ENCODE data around the gene GPBAR1. TPM values are rescaled to one million over a fixed set of nuclear protein-coding genes. Genes with fewer than 3 reads are reported as not detected.
"Not testable (repeated sequence)": the region's sequence is repeated elsewhere in the genome, so short reads cannot be mapped to it uniquely, and the experiment has no call there.

Gene GPBAR1
- total RNA-seq, 2 donors from 2014 or later, result 0.46 to 0.88 TPM

DNA sequence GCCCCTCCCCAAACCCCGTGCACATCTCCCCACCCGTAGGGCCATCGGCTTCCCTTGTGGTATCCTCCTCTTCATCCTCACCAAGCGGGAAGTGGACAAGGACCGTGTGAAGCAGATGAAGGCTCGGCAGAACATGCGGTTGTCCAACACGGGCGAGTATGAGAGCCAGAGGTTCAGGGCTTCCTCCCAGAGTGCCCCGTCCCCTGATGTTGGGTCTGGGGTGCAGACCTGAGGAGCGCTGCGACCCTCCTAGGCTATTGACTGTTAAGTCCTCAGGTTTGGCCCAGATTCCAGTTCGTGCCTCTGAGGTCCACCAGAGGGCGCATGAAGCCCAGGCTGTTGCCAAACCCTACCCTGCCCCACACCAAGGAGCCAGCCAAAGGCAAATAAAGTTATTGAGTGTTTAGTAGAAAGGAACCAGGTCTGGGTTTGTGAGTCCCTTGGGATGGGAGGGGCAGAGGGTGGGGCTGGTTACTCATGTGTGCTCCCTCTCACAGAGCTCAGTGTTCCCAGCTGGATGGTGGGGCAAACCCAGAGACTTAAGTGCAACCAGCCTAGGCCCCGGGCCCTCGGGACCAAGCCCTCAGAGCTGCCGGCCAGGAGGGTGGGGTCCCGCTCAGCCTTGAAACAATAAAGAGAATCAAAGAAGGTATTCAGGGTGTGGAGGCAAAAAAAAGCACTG, 11.9 kb downstream of the GPBAR1 start:
- no peaks in the 10 kb centered on the region for H3K9me3 Mint-ChIP-seq
- ATAC-seq (peak in 1 of 2 donors; percentile 9), DNase-seq (ENCODE audit: low spot score in 2 of 2) (peak; percentile 75)
- H3K36me3 Mint-ChIP-seq, result peaks cover 7 to 12% of the 10 kb centered on the region in 2 donors
- no peak overlapping the region for H3K27ac Mint-ChIP-seq

DNA sequence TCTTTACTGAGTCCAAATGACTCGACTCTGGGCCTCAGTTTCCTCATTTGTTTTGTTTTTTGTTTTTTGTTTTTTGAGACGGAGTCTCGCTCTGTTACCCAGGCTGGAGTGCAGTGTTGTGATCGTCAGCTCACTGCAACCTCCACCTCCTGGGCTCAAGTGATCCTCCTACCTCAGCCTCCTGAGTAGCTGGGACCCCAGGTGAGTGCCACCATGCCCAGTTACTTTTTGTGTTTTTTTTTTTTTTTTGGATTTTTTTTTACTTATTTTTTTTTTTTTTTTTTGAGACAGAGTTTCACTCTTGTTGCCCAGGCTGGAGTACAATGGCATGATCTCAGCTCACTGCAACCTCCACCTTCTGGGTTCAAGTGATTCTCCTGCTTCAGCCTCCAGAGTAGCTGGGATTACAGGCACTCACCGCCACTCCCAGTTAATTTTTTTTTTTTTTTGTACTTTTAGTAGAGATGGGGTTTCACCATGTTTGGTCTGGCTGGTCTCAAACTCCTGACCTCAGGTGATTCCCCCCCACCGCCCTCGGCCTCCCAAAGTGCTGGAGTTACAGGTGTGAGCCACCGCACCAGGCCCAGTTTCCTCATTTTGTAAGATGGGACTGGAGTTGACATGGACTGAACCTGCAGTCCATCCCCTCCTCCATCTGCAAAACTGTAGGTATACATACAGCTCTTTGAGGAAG, 12.5 kb downstream of the GPBAR1 start:
- not testable (repeated sequence) for H3K9me3 Mint-ChIP-seq
- Mint-ChIP-seq H3K36me3 (peaks cover 7 to 12% of the 10 kb centered on the region in 2 donors), H3K27ac (peak overlapping the region in 1 of 2 donors; percentile 74)

DNA sequence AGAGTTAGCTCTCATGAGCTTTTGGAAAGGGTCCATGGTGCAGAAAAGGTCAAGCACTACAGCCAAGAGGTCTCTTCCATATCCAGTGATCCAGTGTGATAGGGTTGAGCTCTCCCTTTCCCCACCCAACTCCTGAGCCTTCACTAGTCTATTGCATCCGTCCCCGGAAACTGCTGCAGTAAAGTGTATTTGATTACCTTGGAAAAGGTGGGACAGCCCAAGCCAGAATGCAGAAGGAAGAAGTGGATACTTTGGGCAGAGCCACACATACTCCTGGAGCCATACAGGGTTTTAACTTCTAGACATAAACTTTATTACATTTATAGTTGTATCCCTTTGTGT, 13.1 kb downstream of the GPBAR1 start:
- Mint-ChIP-seq H3K27ac (peak overlapping the region in 1 of 2 donors; percentile 74), H3K36me3 (peaks cover 7 to 12% of the 10 kb centered on the region in 2 donors), H3K9me3 (no peaks in the 10 kb centered on the region)
- no peak for DNase-seq (ENCODE audit: low spot score in 2 of 2)
- no peak for ATAC-seq

More for the DNA sequence above, 12.5 kb downstream of the GPBAR1 start:
- not testable (repeated sequence) for ATAC-seq; DNase-seq (ENCODE audit: low spot score in 2 of 2)

DNA sequence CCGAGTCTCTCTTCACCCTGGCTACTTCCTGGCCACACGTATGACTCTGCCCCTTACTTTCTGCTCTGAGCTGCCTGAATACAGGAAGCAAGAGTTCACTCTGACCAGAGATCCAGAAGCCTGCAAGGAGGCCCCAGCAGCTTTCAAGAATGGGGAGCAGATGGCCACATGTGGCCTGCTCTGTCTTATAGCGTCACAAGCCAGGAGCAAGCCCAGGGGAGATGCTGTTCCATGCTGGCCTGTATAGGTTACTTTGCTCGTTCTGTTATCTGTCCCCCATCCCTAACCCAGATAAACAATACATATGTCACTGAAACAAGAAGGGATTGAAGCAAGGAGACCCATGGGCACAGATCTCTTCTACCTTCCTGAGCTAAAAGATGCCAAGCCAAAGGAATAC, 13.8 kb downstream of the GPBAR1 start:
- Mint-ChIP-seq H3K9me3 (no peaks in the 10 kb centered on the region), H3K36me3 (peaks cover 1 to 7% of the 10 kb centered on the region in 2 donors), H3K27ac (peak overlapping the region; percentile 13 to 74)
- DNase-seq (ENCODE audit: low spot score in 2 of 2), result no peak
- ATAC-seq, result no peak

DNA sequence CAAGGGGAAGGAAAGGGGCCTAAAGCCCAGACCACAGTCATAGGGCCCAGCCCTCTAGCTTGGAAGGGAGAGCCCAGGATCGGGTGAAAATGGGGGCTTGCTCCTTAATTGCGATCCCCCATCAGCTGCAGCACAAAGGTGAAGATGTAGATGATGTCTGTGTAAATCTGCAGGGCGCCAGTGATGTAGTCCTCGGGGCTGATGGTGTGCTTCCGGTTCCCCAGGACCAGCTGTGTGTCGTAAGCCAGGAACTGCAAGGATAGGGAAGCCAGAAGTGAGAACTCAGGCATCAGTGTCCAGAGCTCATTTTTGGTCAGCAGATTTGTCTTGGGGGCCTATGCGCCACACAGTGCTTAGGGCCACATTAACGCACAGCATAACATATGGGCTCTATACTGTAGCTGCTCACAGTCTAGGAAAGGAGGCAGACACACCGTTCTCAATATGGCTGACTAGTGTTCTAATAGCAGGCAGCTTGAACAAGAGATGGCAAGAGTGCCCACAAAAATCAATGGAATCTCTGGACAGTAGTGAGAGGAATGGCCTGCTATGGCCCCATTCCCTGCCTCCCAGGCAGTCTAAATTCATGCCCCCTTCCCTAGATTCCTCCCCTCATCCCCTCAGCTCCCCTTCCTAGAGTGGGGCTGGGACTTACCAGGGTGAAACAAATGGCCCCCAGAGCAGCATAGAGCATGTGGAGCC, 14.7 kb downstream of the GPBAR1 start:
- H3K9me3 Mint-ChIP-seq, result no peaks in the 10 kb centered on the region
- ATAC-seq (no peak), DNase-seq (ENCODE audit: low spot score in 2 of 2) (no peak)
- H3K36me3 Mint-ChIP-seq, result no peaks in the 10 kb centered on the region
- peak overlapping the region; percentile 7 to 72 for H3K27ac Mint-ChIP-seq

DNA sequence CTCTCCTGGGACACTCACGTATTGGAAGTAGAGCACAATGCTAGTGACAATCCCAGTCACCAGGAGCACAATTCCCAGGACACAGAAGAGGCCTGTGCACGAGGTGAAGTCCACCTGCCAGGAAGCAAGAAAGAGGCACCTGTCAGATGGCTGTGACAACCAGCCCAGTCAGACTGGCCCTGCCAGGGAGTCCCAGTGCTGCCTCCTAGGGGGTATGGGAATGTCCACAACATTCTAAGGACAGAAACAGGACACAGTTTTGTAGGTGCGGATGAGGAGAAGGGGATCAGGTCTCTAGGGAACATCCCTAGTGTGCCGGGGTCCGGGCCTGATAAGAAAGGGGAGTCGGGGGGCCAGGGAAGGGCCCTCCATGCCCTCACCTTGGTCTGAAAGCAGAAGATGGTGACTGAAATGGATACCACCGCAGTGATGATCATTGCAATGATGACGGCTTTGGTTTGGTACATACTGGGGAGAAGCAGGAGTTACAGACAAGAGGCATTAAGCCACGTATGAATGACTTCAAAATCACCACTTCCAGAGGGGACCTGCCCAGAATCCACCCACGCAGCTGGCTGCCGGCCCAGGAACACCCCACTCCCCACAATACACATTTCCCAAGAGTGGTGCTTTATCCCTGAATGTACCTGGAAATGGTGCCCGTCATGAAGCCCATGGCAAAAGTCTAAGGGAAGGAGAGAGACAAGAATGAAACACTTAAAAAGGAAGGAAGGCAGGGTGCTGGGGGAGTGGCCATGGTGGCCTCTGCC, 16.4 kb downstream of the GPBAR1 start:
- H3K36me3 Mint-ChIP-seq, result no peaks in the 10 kb centered on the region
- no peaks in the 10 kb centered on the region for H3K9me3 Mint-ChIP-seq
- peak overlapping the region; percentile 7 to 83 for H3K27ac Mint-ChIP-seq
- ATAC-seq, result no peak
- no peak for DNase-seq (ENCODE audit: low spot score in 2 of 2)

DNA sequence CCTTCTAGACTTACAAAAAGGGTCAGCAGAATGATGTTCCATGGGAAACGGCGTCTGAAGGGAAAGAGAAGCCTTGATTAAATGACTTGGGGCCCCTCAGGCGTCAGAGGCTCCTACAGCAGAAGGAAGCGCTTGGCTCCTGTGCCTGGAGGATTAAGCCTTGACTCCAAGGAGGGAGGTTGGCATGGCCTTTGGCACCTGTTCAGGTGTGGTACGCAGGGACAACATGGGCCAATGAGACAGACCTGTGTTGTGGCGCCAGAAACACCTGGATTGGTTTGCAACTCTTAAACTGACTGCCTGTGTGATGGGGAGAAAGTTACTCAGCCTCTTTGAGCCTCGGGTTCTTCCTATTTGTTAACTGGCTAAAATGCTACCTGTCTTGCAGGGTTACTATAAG, 17.1 kb downstream of the GPBAR1 start:
- peak overlapping the region in 1 of 2 donors; percentile 18 for H3K27ac Mint-ChIP-seq
- no peaks in the 10 kb centered on the region for H3K36me3 Mint-ChIP-seq
- DNase-seq (ENCODE audit: low spot score in 2 of 2) (no peak), ATAC-seq (no peak)
- no peaks in the 10 kb centered on the region for H3K9me3 Mint-ChIP-seq

DNA sequence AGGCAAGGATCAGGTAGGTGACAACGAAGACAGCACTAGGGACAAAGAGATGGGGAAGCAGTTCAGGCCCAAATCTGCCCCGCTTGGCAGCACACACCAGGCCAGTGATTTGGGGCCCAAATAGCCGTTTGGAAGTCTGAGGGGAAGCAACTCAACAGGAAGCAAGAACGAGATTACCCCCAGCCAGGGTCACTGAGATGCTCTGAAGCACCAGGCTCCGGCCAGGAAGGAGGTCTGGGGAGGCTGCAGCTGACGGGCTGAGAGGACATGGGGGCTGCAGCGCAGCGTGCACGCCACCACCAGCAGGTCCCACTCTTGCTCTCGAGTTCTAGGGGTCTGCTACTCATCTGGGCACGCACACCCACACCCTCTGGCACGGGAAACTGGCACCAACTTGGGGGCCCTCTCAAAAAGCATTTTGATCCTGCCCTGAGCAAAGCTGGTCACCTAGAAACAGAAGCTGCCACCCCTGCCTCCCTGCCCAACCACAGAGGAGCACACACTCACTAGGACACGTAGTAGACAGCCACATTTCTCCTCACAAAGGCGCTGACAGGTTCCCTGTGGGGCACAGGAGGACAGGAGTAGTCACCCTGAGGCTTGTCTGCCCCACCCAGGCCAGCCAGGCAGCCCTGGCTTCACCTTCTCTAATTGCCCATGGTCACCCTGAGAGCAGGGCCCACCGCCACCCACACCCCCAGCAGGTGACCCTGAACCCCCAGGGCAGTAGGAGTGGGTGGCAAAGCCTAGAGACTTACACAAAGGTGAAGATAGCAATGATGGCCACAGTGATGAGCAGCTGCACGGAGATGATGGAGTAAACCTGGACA, 17.9 kb downstream of the GPBAR1 start:
- H3K27ac Mint-ChIP-seq, result peak overlapping the region; percentile 18 to 40
- H3K36me3 Mint-ChIP-seq, result no peaks in the 10 kb centered on the region
- no peaks in the 10 kb centered on the region for H3K9me3 Mint-ChIP-seq
- no peak for ATAC-seq
- no peak for DNase-seq (ENCODE audit: low spot score in 2 of 2)

DNA sequence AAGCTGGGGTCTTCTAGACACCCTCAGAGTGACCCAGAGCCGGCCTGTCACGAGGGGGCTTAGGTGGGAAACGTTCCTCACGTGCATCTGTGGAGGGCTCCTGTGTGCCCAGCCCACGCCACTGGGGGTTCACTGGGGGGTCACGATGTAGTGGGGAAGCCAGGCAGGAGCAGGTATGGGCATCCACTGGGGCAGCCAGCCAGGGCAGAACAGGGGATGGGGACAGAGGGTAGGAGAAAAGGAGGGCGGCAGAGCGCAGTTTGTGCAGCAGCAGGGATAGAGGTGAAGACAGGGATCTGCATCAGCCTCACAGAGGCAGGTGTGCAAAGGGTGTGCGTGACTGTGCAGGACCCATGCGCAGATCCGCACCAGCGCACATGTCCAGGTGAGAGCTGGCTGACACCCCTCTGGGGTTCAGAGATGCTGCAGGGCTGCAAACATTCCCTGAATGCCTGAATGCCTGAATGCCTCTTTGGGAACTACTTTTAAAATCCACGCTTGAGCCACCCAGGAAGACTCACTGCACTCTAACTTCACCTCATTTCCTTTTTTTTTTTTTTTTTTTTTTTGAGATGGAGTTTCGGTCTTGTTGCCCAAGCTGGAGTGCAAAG, 19.6 kb downstream of the GPBAR1 start:
- H3K9me3 Mint-ChIP-seq, result no peaks in the 10 kb centered on the region
- ATAC-seq, result no peak
- DNase-seq (ENCODE audit: low spot score in 2 of 2), result no peak
- H3K36me3 Mint-ChIP-seq, result no peaks in the 10 kb centered on the region
- peak overlapping the region; percentile 8 to 84 for H3K27ac Mint-ChIP-seq

DNA sequence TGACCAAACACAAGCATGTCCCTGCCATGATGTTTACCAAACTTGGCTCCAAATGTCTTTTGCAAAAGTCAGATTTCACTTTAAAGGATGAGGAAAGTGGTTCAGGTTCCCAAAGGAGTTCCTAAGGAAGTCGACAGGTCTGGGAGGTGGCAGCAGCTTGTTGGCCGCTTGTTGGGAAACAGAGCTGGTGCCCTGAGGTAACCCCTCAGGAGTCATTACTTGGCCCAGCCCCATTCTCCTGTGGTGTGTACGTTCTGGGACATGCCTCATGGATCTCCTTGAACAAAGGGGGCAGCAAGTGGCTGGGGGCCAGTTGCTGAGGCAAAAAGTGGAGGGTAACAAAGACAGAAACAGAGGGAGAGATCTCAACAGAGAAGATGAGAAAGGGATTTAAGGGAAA, 20.6 kb downstream of the GPBAR1 start:
- ATAC-seq (no peak), DNase-seq (ENCODE audit: low spot score in 2 of 2) (no peak)
- Mint-ChIP-seq H3K27ac (peak overlapping the region; percentile 43 to 69), H3K36me3 (no peaks in the 10 kb centered on the region), H3K9me3 (no peaks in the 10 kb centered on the region)

DNA sequence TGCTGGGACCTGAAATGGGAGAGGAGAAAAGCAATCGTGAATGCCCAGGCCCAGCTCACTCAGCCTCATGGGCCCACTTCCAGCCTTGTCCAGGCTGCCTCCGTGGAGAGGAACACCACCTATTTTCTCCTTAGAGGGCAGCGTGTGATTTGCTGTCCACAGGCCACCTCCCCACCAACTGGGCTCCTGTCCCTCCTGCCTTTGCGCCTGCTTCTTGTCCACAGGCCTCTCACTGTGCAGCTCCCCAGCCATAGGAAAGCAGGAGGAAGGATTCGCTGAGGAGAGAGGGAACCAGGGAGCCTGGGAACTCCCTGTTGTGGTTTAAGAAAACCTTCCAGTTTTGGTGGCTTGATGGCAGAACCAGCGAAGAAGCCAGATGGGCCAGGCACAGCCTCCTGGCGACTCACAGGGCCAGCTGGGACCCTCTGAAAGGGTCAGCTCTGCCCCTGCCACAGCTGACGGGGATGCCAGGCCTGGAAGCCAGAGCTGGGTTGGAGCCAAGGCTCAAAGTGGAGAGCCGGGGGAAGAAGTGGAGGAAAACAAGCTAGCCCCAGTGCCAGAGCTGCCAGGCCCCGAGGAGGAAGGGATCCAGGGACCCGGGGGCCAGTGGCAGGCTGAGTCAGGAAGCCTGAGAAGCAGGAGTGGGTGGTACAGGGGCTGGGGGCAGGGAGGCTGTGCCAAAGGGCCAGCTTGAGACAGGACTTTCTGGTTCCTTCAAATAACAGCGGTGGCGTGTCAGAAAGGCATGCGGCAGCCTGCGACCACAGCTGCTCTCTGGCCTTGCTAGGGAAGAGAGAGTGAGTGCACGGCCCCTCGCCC, 21.6 kb downstream of the GPBAR1 start:
- DNase-seq (ENCODE audit: low spot score in 2 of 2), result no peak
- no peak for ATAC-seq
- H3K9me3 Mint-ChIP-seq, result no peaks in the 10 kb centered on the region
- H3K36me3 Mint-ChIP-seq, result no peaks in the 10 kb centered on the region
- H3K27ac Mint-ChIP-seq, result peak overlapping the region; percentile 47 to 90

DNA sequence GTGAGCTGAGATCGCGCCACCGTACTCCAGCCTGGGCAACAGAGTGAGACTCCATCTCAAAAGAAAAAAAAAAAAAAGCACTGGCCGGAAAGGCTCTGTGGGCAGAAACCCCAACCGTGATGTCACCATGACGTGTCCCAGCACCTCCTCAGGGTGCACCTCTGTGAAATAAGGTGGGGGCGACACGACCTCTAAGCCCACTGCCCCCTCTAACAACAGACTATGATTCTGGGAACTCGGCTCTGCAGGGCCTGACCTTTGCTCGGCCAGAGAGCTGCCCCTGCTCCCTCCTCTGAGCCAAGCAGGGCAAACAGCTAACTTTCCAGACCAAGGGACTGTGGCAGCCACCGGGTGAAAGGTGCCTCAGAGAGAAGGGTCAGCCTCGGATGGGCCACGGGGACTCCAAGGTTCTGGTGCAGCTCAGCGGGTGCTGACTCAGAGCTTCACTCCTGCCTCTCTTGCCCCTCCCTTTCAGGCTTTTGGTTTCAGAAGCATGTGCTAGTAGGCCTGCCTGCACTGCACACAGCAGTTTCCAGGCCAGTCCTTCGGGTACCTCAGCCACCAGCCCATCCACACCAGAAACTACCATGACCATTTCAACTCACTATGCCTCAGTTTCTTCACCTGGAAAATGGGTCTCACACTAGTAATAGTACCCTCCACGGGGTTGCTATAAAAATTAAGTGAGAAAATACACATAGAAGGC, 23.4 kb downstream of the GPBAR1 start:
- H3K36me3 Mint-ChIP-seq, result no peaks in the 10 kb centered on the region
- H3K27ac Mint-ChIP-seq, result peak overlapping the region; percentile 22 to 96
- ATAC-seq (peak; percentile 33 to 51), DNase-seq (ENCODE audit: low spot score in 2 of 2) (peak; percentile 39 to 72)
- no peaks in the 10 kb centered on the region for H3K9me3 Mint-ChIP-seq

DNA sequence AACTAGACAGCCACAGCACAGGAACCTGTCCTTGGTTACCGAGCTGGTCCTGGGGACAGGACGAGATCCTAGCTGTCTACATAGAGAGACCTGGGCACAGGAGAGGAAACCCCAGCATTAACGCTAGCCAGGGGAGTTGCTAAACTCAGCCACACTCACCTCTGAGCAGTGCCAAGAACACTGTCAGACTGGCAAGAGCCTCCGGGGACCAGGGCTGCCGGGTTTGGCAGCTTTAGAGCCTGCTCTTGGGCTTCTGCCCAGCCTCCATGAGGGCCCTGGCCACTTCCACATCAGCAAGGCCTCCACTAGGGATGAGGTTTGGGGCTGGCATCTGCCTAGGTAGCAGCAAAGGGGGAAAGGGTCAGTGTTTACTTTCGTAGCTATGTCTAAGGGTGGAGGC, 24.8 kb downstream of the GPBAR1 start:
- H3K9me3 Mint-ChIP-seq, result no peaks in the 10 kb centered on the region
- no peak for DNase-seq (ENCODE audit: low spot score in 2 of 2)
- H3K27ac Mint-ChIP-seq, result peak overlapping the region; percentile 96
- H3K36me3 Mint-ChIP-seq, result no peaks in the 10 kb centered on the region
- no peak for ATAC-seq

DNA sequence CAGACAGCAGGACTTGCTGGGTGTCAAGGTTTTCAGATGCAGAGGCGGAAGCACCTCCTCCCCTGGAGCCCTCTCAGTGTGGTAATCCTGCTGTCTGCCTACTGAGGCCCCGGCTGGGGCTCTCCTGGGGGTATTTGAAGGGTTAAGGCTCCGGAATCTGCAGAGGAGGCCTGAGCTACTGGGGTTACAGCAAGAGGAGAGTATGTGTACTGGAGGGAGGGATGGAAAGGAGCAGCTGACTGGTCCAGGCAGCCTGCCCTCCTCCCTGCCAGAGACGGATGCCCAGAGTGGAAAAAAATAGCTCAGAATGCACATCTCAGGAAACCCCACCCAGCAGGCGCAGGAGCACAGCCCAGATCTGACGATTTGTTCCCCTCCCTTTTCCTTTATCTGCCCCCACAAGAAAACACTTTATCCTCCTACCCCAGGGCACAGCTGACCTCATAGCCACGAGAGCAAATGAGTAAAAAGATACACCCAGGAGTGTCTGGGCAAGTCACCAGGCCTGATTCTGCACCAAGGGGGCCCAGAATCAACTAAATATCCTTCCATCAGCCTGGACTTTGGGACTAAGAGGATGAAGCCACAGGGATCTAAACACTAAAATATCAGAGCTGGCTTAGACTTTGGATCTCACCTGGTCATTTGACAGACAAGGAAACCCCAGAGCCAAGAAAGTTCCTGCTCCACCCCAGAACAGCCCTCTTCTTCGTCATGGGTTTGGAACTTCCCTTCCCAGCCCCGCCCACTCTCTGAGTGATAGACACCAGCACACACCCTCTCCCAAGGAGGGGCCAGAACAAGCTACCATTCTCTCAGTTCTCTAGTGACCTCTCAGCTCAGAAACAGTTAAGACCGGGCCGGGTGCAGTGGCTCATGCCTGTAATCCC, 26.0 kb downstream of the GPBAR1 start:
- peak; percentile 79 to 81 for ATAC-seq
- Mint-ChIP-seq H3K36me3 (no peaks in the 10 kb centered on the region), H3K9me3 (no peaks in the 10 kb centered on the region), H3K27ac (peak overlapping the region; percentile 96)
- peak; percentile 73 to 87 for DNase-seq (ENCODE audit: low spot score in 2 of 2)

All from activated naive CD4-positive, alpha-beta T cell treated with anti-CD3 and anti-CD28 coated beads, Interleukin-2, amount 50 U/mL, for 72 hours (primary cell).